Activated CD8-positive, alpha-beta memory T cell treated with anti-CD3 and anti-CD28 coated beads, Interleukin-2, amount 10 ng/mL, durations not matched to agents 7 days and 5 days (primary cell): ENCODE results near the gene WIZ. TPM values are rescaled to one million over a fixed set of nuclear protein-coding genes. Genes with fewer than 3 reads are reported as not detected.
"Not testable (repeated sequence)": the region's sequence is repeated elsewhere in the genome, so short reads cannot be mapped to it uniquely, and the experiment has no call there.

ENCODE experiments used
- ATAC-seq: fragments of 150-1000 bp; cut with Tn5 transposase; one replicate; pipeline ENCODE4 v1.10.0; 2021; ENCODE audit warnings: moderate library complexity
- CTCF ChIA-PET: fragments of 350-600 bp; sonication (Branson Sonifier 250); formaldehyde crosslinking; loops from one replicate; lab custom pipeline; 2021; ENCODE audit warnings: antibody characterized with exemption; lab: Charles Lee
- DNase-seq: peaks from one replicate; pipeline ENCODE4 v3.0.0-alpha.2; 2020
- H3K27ac Mint-ChIP-seq: one replicate; pipeline ENCODE4 v1.8.0; 2021; ENCODE audit warnings: mild to moderate bottlenecking, mixed read lengths
- H3K27me3 Mint-ChIP-seq: one replicate; pipeline ENCODE4 v1.8.0; 2021; ENCODE audit warnings: mixed read lengths
- H3K36me3 Mint-ChIP-seq: one replicate; pipeline ENCODE4 v1.8.0; 2021; ENCODE audit warnings: mild to moderate bottlenecking, mixed read lengths
- H3K4me1 Mint-ChIP-seq: one replicate; pipeline ENCODE4 v1.8.0; 2021; ENCODE audit warnings: mixed read lengths
- H3K4me3 Mint-ChIP-seq: one replicate; pipeline ENCODE4 v1.8.0; 2021; ENCODE audit warnings: mild to moderate bottlenecking, moderate library complexity, mixed read lengths
- H3K9me3 Mint-ChIP-seq: one replicate; pipeline ENCODE4 v1.8.0; 2022; ENCODE audit warnings: low read depth, mixed read lengths
- total RNA-seq, 2 experiments: library from RNA; stranded (reverse); gene quantifications; one replicate each; pipeline ENCODE4 v1.2.3, GENCODE V29; 2021

Gene WIZ
- total RNA-seq, 2 experiments from 2014 or later, result 29.9 to 30.8 TPM

DNA sequence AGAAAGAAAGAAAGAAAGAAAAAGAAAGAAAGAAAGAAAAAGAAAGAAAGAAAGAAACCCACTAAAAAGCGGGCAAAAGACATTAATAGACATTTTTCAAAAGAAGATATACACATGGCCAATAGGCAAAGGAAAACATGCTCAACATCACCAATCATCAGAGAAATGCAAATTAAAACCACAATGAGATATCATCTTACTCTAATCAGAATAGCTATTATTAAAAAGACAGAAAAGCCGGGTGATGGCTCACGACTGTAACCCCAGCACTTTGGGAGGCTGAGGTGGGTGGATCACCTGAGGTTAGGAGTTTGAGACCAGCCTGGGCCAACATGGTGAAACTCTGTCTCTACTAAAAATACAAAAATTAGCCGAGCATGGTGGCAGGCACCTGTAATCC, 24.1 kb upstream of the WIZ start:
- not testable (repeated sequence) for H3K4me3 Mint-ChIP-seq, H3K27ac Mint-ChIP-seq, H3K9me3 Mint-ChIP-seq, DNase-seq, H3K36me3 Mint-ChIP-seq, H3K27me3 Mint-ChIP-seq, ATAC-seq
- peaks cover 38% of the 10 kb centered on the region for H3K4me1 Mint-ChIP-seq
- CTCF ChIA-PET, result interaction anchor here (0.7 to 1.0 kb wide), 2 partner anchors 9 to 41 kb away, joined by 3 read pairs; no protein-coding TSS in a partner anchor

DNA sequence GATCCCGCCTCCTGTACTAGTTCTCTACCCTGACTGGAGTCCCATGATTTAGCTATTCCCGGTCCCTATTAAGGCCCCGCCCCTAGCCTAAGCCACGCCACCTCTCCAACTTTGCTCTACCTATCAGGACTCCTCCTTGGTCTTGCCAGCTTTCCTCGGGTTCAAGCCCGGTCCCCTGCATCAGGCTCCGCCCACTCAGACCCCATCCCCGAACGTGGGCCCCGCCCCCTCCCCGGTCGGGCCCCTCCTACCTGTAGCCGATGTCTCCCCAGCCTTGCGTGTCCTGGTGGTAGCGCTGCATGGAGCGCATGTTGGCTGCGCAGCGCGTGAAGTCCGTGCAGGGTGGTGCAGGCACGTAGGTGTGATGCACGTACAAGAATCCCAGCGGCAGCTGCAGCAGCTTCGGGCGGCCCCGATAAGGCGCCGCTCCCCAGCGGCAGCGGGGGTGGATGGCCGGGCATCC, 21.9 kb upstream of the WIZ start:
- H3K4me3 Mint-ChIP-seq, result no peak overlapping the region
- H3K27me3 Mint-ChIP-seq, result peaks cover 6% of the 10 kb centered on the region
- H3K27ac Mint-ChIP-seq, result no peak overlapping the region
- no peaks in the 10 kb centered on the region for H3K9me3 Mint-ChIP-seq
- peaks cover 2% of the 10 kb centered on the region for H3K36me3 Mint-ChIP-seq
- CTCF ChIA-PET, result no interaction called here
- peaks cover 49% of the 10 kb centered on the region for H3K4me1 Mint-ChIP-seq
- ATAC-seq, result no peak
- no peak for DNase-seq

DNA sequence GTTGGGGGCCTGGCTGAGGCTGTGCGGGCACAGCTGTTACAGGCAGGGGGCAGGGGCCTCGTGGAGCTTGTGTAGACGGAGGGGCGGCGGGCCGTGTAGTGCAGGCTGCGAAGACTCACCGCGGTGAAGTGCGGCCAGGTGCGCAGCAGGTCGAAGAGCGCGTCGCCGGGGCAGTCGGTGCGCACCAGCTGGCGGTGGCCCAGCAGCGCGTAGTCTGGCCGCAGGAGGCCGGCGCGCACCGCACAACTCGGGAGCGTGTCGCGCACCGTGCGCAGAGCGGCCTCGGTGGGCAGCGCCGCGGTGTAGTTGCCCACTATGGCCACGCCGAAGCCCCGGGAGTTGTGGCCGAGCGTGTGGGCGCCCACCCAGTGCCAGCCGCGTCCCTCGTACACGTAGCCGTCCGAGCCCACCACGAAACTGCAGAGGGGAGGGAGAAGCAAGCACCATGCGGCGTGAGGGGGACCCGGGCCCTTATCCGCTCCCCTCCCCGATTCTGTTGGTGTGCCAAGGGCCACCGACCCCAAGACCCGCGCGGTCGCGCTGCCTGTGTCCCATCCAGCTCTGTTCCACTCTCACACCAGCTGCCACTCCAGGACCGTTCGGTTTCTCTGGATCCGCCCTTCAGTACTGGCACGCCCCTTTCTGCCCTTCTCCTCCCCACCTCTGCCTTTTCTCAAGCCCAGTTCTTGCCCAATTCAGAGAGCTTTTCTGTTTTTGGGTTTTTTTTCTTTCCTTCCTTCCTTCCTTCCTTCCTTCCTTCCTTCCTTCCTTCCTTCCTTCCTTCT, 19.9 kb upstream of the WIZ start:
- Mint-ChIP-seq H3K27me3 (peaks cover 6% of the 10 kb centered on the region), H3K36me3 (no peaks in the 10 kb centered on the region), H3K9me3 (no peaks in the 10 kb centered on the region), H3K27ac (no peak overlapping the region), H3K4me1 (peaks cover 50% of the 10 kb centered on the region), H3K4me3 (peak overlapping the region; percentile 70)
- ATAC-seq (no peak), DNase-seq (no peak)
- CTCF ChIA-PET, result interaction anchor here (1.1 to 1.8 kb wide), 3 partner anchors 10 to 86 kb away, joined by 3 to 5 read pairs (median 4); partner anchors contain the start of gene PGLYRP2

DNA sequence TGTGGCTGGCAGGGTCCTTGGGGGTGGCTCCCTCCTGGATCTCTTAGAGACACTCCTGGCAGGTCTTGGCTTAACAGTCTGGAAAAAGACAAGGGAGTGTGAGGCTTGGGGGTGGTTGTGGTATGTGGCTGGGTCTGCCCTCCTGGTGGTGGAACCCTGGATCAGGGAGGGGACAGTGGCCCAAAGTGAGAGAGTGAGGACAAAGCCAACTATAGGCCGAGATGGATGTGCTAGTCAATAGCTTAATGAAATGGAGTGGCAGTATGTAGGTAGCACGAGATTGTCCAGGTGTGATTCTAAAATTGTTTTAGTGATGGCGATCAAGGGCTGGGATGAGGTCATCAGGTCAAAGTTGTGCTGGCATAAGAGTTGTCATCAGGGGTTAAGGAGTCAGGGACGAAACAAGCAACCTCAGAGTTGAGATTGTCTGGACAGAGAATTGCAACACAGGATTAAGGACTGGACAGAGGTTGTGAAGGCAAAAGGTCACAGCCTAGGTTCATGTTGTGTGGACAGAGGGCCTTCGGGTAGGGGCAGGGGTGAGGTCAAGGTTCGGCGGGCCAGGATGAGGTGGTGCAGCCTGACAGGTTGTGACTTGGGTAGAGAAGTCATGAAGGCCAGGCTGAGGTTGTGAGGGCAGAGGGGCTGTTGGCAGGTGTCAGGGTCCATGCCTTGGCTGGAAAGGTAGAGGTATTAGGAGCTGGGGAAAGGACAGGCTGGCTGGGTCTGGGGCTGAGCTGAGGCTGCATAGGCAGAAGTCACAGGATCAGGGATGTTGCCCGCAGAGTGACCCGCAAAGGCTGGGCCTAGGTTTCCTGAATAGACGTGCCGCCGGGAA, 19.1 kb upstream of the WIZ start:
- no peak for ATAC-seq
- no peak for DNase-seq
- H3K27ac Mint-ChIP-seq, result no peak overlapping the region
- no peaks in the 10 kb centered on the region for H3K9me3 Mint-ChIP-seq
- H3K36me3 Mint-ChIP-seq, result no peaks in the 10 kb centered on the region
- CTCF ChIA-PET, result interaction anchor here (0.7 to 8.4 kb wide), 8 partner anchors 7 to 87 kb away, joined by 3 to 68 read pairs (median 5); partner anchors contain the start of genes AKAP8L and PGLYRP2
- peaks cover 54% of the 10 kb centered on the region for H3K4me1 Mint-ChIP-seq
- H3K27me3 Mint-ChIP-seq, result peaks cover 6% of the 10 kb centered on the region
- peak overlapping the region; percentile 70 for H3K4me3 Mint-ChIP-seq

DNA sequence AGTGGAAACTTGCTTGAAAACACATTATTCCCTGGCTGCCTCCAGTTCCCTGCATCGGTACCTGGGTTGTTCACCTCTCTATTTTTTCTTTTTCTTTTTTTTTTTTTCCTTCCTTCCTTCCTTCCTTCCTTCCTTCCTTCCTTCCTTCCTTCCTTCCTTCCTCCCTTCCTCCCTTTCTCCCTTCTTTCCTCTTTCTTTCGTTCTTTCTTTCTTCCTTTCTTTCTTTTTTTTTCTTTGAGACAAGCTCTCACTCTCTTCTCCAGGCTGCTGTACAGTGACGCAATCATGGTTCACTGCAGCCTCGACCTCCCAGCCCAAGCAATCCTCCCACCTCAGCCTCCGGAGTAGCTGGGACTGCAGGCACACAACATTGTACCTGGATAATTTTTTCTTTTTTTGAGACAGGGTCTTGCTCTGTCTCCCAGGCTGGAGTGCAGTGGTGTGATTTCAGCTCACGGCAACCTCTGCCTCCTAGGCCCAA, 18.0 kb upstream of the WIZ start:
- peaks cover 5% of the 10 kb centered on the region for H3K36me3 Mint-ChIP-seq
- DNase-seq, result no peak
- no peak overlapping the region for H3K4me3 Mint-ChIP-seq
- CTCF ChIA-PET, result interaction anchor here (0.6 to 8.4 kb wide), 14 partner anchors 9 to 236 kb away, joined by 3 to 68 read pairs (median 4); partner anchors contain the start of gene AKAP8L
- H3K27ac Mint-ChIP-seq, result peak overlapping the region; percentile 87
- H3K4me1 Mint-ChIP-seq, result peaks cover 56% of the 10 kb centered on the region
- no peaks in the 10 kb centered on the region for H3K9me3 Mint-ChIP-seq
- ATAC-seq, result no peak
- peaks cover 6% of the 10 kb centered on the region for H3K27me3 Mint-ChIP-seq

DNA sequence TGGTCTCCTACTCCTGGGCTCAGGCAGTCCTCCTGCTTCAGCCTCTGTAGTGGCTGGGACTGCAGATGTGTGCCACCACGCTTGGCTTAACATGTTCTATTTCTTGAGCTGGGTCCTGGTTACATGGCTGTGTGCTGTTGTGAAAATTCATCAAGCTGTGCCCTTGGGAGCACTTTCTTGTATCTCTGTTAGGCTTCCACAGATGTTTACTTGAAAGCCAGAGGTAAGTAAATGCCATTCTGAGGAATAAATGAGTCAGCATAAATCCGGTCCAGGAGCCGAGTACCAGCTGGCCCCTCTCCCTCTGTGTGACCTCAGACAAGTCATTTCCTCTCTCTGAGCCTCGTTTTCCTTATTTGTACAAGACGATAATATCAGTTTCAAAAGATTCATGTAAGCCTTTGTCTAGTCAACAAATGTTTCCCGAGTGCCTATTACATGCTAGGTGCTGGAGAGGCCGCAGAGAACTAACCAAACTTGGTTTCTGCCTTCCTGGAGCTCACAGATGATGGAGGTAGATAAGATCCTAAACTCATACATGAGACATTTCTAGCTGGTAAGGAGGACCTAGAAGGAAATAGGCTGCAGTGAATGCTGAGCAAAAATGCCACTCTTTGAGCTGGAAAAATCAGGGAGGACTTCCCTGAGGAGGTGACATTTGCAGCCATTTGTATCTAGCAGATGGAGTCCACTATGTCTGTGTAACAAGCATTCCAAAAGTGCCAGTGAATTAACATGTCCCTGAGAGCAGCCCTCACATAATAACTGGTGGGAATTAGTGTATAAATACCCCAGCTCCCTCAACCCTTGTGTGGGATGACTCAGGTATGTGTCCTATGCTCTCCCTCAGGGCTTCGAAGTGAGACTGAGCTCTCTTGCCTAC, 17.3 kb upstream of the WIZ start:
- Mint-ChIP-seq H3K27ac (peak overlapping the region; percentile 87), H3K4me1 (peaks cover 62% of the 10 kb centered on the region), H3K9me3 (no peaks in the 10 kb centered on the region), H3K27me3 (peaks cover 6% of the 10 kb centered on the region), H3K36me3 (peaks cover 9% of the 10 kb centered on the region), H3K4me3 (peak overlapping the region; percentile 39)
- CTCF ChIA-PET, result interaction anchor here (0.9 to 8.4 kb wide), 11 partner anchors 9 to 90 kb away, joined by 3 to 68 read pairs (median 5); partner anchors contain the start of gene AKAP8L
- peak; percentile 91 for DNase-seq
- peak; percentile 63 for ATAC-seq

DNA sequence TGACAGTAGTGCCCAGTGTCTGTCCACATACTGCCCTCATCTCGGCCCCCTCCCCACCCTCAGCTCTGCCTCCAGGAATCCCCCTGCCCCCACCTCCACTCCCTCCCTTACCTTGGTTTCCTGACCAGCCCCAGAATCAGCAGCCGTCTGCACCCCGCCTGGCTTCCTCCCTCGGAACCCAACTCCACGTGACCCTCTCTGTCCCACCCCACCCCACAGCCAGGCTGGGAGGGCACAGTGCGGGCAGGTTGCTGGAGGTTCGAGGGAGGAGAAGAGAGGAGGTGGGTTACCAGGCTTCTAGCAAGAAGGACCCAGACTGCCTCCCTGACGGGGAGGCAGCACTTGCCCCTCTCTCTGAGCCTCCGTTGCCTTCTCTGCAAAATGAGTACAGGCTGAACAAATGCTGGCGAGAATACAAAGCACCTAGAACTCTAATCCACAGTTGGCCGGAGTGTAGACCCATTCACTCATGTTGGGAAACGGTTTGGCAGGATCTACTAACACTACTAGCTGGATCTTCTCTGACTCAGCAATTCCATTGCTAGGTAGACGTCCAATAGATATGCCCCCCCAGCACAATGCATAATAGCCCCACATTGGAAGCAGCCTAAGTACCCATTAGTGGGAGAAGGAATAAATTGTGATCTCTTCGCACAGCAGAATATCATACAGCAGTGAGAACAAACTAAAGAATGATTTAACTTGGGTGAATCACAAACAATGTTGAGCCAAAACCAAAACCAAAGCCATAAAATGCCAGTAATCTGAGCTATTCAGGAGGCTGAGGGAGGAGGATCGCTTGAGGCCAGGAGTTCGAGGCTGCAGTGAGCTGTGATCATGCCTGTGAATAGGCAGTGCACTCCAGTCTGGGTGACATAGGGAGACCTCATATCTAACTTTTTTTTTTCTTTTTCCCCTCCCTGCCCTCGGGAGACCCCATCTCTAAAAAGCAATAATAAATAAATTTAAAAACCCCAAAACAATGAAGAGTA, 14.9 kb upstream of the WIZ start, which contains the start of gene RASAL3:
Gene RASAL3, minus strand, starts transcription at position 151 of the 992 bp plus-strand sequence. CDS start 186 bp downstream, outside the sequence.
- peak; percentile 89 for DNase-seq
- CTCF ChIA-PET, result interaction anchor here (0.8 to 8.4 kb wide), 8 partner anchors 10 to 90 kb away, joined by 3 to 68 read pairs (median 4); partner anchors contain the start of genes AKAP8, AKAP8L and PGLYRP2
- Mint-ChIP-seq H3K27me3 (peaks cover 6% of the 10 kb centered on the region), H3K9me3 (no peaks in the 10 kb centered on the region), H3K4me3 (peak within 1 kb of the TSS; percentile 87), H3K4me1 (peaks cover 68% of the 10 kb centered on the region), H3K27ac (peak within 1 kb of the TSS; percentile 89), H3K36me3 (peaks cover 26% of the 10 kb centered on the region)
- peak; percentile 59 for ATAC-seq

DNA sequence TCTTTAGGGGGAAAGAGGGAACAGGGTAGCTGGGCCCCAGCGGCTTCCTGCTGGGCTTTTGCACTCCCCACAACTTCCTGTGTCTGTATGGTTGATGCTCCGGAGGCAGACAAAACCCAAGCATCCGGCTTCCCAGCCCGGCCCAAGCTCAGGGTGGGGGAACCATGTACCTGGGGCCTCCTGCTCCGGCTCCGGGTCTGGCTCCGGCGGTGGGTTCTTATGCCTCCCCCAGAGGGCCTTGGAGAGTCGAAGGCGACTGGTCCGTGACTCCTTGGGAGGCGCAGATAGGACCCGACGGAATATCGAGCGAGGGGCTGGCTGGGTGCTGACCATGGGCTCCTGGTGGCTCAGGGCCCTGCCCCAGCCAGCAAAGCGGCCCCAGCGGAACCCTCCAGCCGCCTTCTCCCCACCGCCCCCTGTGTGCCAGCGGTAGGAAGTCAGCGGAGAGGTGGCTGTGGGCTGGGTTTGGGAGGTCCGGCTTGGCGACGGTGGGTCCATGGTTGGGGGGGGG, 14.2 kb upstream of the WIZ start:
- ATAC-seq (peak; percentile 75), DNase-seq (peak; percentile 93)
- Mint-ChIP-seq H3K4me3 (peak overlapping the region; percentile 87), H3K4me1 (peaks cover 63% of the 10 kb centered on the region), H3K27ac (peak overlapping the region; percentile 89), H3K36me3 (peaks cover 31% of the 10 kb centered on the region), H3K27me3 (peaks cover under 1% of the 10 kb centered on the region), H3K9me3 (no peaks in the 10 kb centered on the region)
- CTCF ChIA-PET, result interaction anchor here (0.7 to 8.4 kb wide), 11 partner anchors 9 to 93 kb away, joined by 3 to 68 read pairs (median 4); partner anchors contain the start of genes AKAP8, AKAP8L and WIZ

DNA sequence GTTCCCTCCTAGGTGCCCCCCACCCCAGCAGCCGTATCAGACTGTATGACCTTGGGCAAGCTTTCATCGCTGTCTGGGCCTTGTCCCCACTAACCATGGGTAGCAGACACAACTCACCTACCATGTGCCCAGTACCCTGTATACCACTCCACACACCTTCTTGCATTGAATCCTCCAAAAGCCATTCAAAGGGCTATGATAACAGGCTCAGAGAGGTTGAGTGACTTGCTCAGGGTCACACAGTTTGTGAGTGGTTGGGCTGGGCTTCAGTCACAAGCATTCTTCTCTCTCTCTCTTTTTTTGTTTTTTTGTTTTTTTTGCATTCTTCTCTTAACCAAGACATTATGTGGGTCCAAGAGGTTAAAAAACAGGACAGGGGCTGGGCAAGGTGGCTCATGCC, 11.9 kb upstream of the WIZ start:
- H3K27ac Mint-ChIP-seq, result peak overlapping the region; percentile 89
- H3K9me3 Mint-ChIP-seq, result no peaks in the 10 kb centered on the region
- H3K4me3 Mint-ChIP-seq, result peak overlapping the region; percentile 87
- CTCF ChIA-PET, result interaction anchor here (1.3 to 8.4 kb wide), 3 partner anchors 9 to 93 kb away, joined by 3 to 68 read pairs (median 7); partner anchors contain the start of gene AKAP8L
- H3K27me3 Mint-ChIP-seq, result no peaks in the 10 kb centered on the region
- peaks cover 40% of the 10 kb centered on the region for H3K4me1 Mint-ChIP-seq
- no peak for ATAC-seq
- no peak for DNase-seq
- peaks cover 45% of the 10 kb centered on the region for H3K36me3 Mint-ChIP-seq

DNA sequence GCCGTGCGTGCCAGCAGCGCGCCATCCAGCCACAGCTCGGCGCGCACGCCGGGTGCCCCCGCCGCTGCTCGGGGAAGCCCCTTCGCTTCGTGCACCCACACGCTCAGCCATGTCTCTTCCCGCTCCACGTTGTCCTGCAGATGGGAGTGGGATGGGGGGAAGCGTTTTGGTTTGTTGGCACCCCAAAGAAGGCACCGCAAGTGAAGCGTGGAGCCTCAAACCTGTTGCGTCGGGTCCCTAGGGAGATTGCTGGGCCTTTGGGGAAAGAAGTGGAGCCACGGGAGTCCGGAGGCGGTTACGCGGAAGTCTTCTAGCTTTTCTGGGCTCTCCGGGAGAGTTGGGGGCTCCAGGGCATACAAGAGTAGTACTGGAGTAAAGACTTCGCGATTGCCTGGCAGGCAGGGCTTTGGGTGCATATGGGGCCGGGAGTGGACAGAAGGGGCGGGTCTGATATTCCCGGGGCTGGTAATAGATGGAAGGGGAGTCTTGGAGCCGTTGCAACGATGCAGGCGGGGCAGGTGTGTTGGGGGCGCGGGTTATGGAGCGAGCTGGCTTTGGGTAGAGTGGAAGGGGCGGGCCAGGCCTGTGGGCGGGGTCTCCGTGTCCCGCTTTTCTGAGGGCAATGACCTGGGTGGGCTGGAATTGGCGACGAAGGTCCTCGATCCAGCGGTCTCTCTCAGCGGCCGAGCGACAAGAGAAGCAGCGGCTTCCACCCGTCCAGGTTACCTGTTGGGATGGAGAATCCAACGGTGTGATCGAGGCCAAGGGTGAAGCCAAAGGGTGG, 8.1 kb upstream of the WIZ start:
- H3K4me3 Mint-ChIP-seq, result no peak overlapping the region
- peaks cover 72% of the 10 kb centered on the region for H3K36me3 Mint-ChIP-seq
- no peaks in the 10 kb centered on the region for H3K9me3 Mint-ChIP-seq
- DNase-seq (no peak), ATAC-seq (no peak)
- CTCF ChIA-PET, result no interaction called here
- H3K4me1 Mint-ChIP-seq, result peaks cover 22% of the 10 kb centered on the region
- H3K27me3 Mint-ChIP-seq, result no peaks in the 10 kb centered on the region
- H3K27ac Mint-ChIP-seq, result no peak overlapping the region
